ENCODE data around the gene RPRD2. TPM values are rescaled to one million over a fixed set of nuclear protein-coding genes. Genes with fewer than 3 reads are reported as not detected.

The RPRD2 gene
- total RNA-seq, 2 experiments from 2014 or later: 28.1 to 28.5 TPM

- DNase-seq: no peak
- peaks cover 29% of the 10 kb centered on the region for H3K36me3 Mint-ChIP-seq
- H3K4me3 Mint-ChIP-seq: no peak overlapping the region
- peak overlapping the region; percentile 21 for H3K27ac Mint-ChIP-seq
- no peaks in the 10 kb centered on the region for H3K9me3 Mint-ChIP-seq (ENCODE audit: low read depth)
- CTCF ChIA-PET: interaction anchor here (1.1 to 1.4 kb wide), 3 partner anchors 8 to 188 kb away, joined by 3 to 4 read pairs (median 3); no protein-coding TSS in a partner anchor
- no peaks in the 10 kb centered on the region for H3K27me3 Mint-ChIP-seq
- peaks cover 11% of the 10 kb centered on the region for H3K4me1 Mint-ChIP-seq
- ATAC-seq: peak; percentile 47
Measured at GRCh38 chr1:150444232-150444631, 80.3 kb downstream of the RPRD2 start.

- peaks cover 12% of the 10 kb centered on the region for H3K36me3 Mint-ChIP-seq
Measured at GRCh38 chr1:150456146-150456647, 92.2 kb downstream of the RPRD2 start.

DNA sequence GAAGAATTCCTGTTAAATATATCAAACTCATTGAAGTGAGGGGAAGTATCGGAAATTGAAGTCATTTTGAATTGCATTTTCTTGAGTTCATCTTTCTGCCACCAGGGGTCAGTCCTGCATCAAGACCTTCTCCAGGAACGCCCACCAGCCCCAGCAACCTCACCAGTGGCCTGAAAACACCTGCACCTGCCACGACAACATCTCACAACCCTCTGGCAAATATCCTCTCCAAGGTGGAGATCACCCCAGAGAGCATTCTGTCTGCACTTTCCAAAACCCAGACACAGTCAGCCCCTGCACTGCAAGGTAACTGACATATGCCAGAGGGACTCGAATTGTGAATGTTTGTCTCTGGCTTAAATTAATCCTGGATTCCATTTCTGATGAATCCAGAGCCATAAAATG, 100.5 kb downstream of the RPRD2 start:
- DNase-seq (peak; percentile 74), ATAC-seq (peak; percentile 76)
- Mint-ChIP-seq H3K36me3 (peaks cover 9% of the 10 kb centered on the region), H3K27me3 (no peaks in the 10 kb centered on the region), H3K4me3 (no peak overlapping the region), H3K9me3 (ENCODE audit: low read depth) (no peaks in the 10 kb centered on the region), H3K4me1 (peaks cover 4% of the 10 kb centered on the region), H3K27ac (no peak overlapping the region)
- CTCF ChIA-PET: interaction anchor here (1.0 to 1.8 kb wide), 6 partner anchors 51 to 156 kb away, joined by 3 to 10 read pairs (median 6); partner anchors contain the start of gene FALEC

More at GRCh38 chr1:150456146-150456647, 92.2 kb downstream of the RPRD2 start:
- Mint-ChIP-seq H3K4me3 (no peak overlapping the region), H3K27me3 (no peaks in the 10 kb centered on the region), H3K27ac (no peak overlapping the region), H3K9me3 (ENCODE audit: low read depth) (no peaks in the 10 kb centered on the region), H3K4me1 (peaks cover 8% of the 10 kb centered on the region)
- ATAC-seq (no peak), DNase-seq (no peak)
- CTCF ChIA-PET: no interaction called here

DNA sequence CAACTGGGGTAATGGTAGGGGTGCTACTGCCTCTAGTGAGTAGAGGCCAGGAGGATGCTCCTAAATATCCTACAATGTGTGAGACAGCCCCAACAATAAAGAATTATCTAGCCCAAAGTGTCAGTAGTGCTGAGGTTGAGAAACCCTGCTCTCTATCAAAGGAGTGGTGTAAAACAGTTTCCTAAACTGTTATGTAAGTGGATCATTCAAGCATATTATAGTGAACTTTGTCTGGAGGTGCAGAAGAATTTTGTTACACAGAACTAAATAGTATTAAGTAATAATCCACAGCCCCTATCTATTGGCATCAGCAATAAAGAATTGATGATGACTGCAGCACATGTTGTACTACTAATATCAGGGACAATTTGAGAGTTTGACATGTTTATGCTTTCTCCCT, 103.0 kb downstream of the RPRD2 start:
- DNase-seq (no peak), ATAC-seq (no peak)
- Mint-ChIP-seq H3K36me3 (peaks cover 24% of the 10 kb centered on the region), H3K9me3 (ENCODE audit: low read depth) (no peaks in the 10 kb centered on the region), H3K27ac (no peak overlapping the region), H3K27me3 (no peaks in the 10 kb centered on the region), H3K4me1 (peaks cover 4% of the 10 kb centered on the region), H3K4me3 (no peak overlapping the region)
- CTCF ChIA-PET: no interaction called here

DNA sequence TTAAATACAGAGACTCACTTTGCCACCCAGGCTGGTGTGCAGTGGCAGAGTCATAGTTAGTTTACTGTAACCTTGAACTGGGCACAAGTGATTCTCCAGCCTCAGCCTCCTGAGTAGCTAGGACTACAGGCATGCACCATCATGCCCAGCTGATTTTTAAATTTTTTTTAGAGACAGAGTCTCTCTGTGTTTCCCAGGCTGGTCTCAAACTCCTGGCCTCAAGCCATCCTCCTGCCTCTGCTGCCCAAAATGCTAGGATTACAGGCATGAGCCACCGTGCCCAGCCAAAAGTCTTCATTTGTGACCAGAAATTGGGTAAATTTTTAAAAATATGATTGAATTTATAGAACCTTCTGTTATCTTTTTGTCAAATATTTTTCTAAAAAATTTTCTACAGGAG, 105.3 kb downstream of the RPRD2 start:
- CTCF ChIA-PET: interaction anchor here (0.6 to 1.0 kb wide), 2 partner anchors 57 to 213 kb away, joined by 3 read pairs; no protein-coding TSS in a partner anchor
- Mint-ChIP-seq H3K9me3 (ENCODE audit: low read depth) (no peaks in the 10 kb centered on the region), H3K36me3 (peaks cover 32% of the 10 kb centered on the region), H3K4me1 (peaks cover 3% of the 10 kb centered on the region), H3K4me3 (no peak overlapping the region), H3K27ac (no peak overlapping the region), H3K27me3 (no peaks in the 10 kb centered on the region)
- ATAC-seq: no peak
- DNase-seq: no peak

DNA sequence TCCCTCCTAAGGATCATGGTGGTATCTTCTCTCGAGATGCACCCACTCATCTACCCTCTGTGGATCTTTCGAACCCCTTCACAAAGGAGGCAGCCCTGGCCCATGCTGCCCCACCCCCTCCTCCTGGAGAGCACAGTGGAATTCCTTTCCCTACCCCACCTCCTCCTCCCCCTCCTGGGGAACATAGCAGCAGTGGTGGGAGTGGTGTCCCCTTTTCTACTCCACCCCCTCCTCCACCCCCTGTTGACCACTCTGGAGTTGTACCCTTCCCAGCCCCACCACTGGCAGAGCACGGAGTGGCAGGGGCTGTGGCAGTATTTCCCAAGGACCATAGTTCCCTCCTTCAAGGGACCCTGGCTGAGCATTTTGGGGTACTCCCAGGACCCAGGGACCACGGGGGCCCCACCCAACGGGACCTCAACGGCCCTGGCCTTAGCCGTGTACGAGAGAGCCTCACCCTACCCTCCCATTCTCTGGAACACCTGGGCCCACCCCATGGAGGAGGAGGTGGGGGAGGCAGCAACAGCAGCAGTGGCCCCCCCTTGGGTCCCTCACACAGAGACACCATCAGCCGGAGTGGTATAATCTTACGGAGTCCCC, 108.8 kb downstream of the RPRD2 start:
- H3K36me3 Mint-ChIP-seq: peaks cover 28% of the 10 kb centered on the region
- no peaks in the 10 kb centered on the region for H3K27me3 Mint-ChIP-seq
- no peaks in the 10 kb centered on the region for H3K9me3 Mint-ChIP-seq (ENCODE audit: low read depth)
- CTCF ChIA-PET: no interaction called here
- ATAC-seq (no peak), DNase-seq (no peak)
- no peak overlapping the region for H3K27ac Mint-ChIP-seq
- peaks cover 4% of the 10 kb centered on the region for H3K4me1 Mint-ChIP-seq
- no peak overlapping the region for H3K4me3 Mint-ChIP-seq

GRCh38 chr1:150473659-150474058, 109.7 kb downstream of the RPRD2 start:
- peaks cover 4% of the 10 kb centered on the region for H3K4me1 Mint-ChIP-seq
- peaks cover 28% of the 10 kb centered on the region for H3K36me3 Mint-ChIP-seq
- CTCF ChIA-PET: no interaction called here

DNA sequence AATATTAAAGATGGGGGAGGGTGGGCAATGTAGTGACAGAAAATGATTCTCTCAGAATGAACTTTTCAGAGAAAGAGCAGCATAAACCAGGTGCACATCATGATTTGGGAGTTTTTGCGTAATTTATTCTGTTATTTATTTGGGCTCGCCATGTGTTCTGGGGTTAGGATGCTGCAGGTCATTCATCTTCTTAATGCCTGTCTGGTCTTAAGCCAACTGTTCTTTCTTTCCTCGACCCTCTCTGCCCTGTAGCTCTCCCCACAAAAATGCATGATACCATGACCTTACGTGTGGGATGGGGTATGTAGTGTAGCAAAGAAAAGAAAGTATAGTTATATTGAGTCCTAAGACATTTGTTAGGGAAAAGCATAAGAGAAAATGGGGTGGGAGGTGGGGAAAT, 110.9 kb downstream of the RPRD2 start:
- H3K9me3 Mint-ChIP-seq (ENCODE audit: low read depth): no peaks in the 10 kb centered on the region
- H3K4me3 Mint-ChIP-seq: no peak overlapping the region
- CTCF ChIA-PET: interaction anchor here (1.7 kb wide), 1 partner anchor 16 kb away, joined by 4 read pairs; no protein-coding TSS in a partner anchor
- DNase-seq (no peak), ATAC-seq (no peak)
- no peak overlapping the region for H3K27ac Mint-ChIP-seq
- peaks cover 2% of the 10 kb centered on the region for H3K27me3 Mint-ChIP-seq
- H3K4me1 Mint-ChIP-seq: peaks cover 4% of the 10 kb centered on the region
- H3K36me3 Mint-ChIP-seq: peaks cover 28% of the 10 kb centered on the region

More at GRCh38 chr1:150473659-150474058, 109.7 kb downstream of the RPRD2 start:
- H3K9me3 Mint-ChIP-seq (ENCODE audit: low read depth): no peaks in the 10 kb centered on the region
- DNase-seq: no peak
- H3K4me3 Mint-ChIP-seq: no peak overlapping the region
- no peaks in the 10 kb centered on the region for H3K27me3 Mint-ChIP-seq
- H3K27ac Mint-ChIP-seq: no peak overlapping the region
- no peak for ATAC-seq

- H3K4me1 Mint-ChIP-seq: peaks cover 4% of the 10 kb centered on the region
- no peak overlapping the region for H3K27ac Mint-ChIP-seq
- H3K4me3 Mint-ChIP-seq: no peak overlapping the region
- CTCF ChIA-PET: no interaction called here
- H3K36me3 Mint-ChIP-seq: peaks cover 12% of the 10 kb centered on the region
- no peaks in the 10 kb centered on the region for H3K9me3 Mint-ChIP-seq (ENCODE audit: low read depth)
- peaks cover 2% of the 10 kb centered on the region for H3K27me3 Mint-ChIP-seq
- DNase-seq (no peak), ATAC-seq (no peak)
Measured at GRCh38 chr1:150476754-150477153, 112.8 kb downstream of the RPRD2 start.

- CTCF ChIA-PET: no interaction called here
- no peaks in the 10 kb centered on the region for H3K9me3 Mint-ChIP-seq (ENCODE audit: low read depth)
- ATAC-seq (no peak), DNase-seq (no peak)
- no peak overlapping the region for H3K4me3 Mint-ChIP-seq
- peaks cover 2% of the 10 kb centered on the region for H3K27me3 Mint-ChIP-seq
- H3K4me1 Mint-ChIP-seq: peaks cover 4% of the 10 kb centered on the region
- peaks cover 7% of the 10 kb centered on the region for H3K36me3 Mint-ChIP-seq
- no peak overlapping the region for H3K27ac Mint-ChIP-seq
Measured at GRCh38 chr1:150477320-150477719, 113.4 kb downstream of the RPRD2 start.

- ATAC-seq (no peak), DNase-seq (no peak)
- CTCF ChIA-PET: no interaction called here
- Mint-ChIP-seq H3K4me3 (no peak overlapping the region), H3K27ac (no peak overlapping the region), H3K36me3 (peaks cover 2% of the 10 kb centered on the region), H3K9me3 (ENCODE audit: low read depth) (no peaks in the 10 kb centered on the region), H3K4me1 (peaks cover 4% of the 10 kb centered on the region), H3K27me3 (peaks cover 2% of the 10 kb centered on the region)
Measured at GRCh38 chr1:150477733-150478132, 113.8 kb downstream of the RPRD2 start.

- Mint-ChIP-seq H3K4me1 (peaks cover 2% of the 10 kb centered on the region), H3K36me3 (no peaks in the 10 kb centered on the region), H3K27ac (no peak overlapping the region), H3K4me3 (no peak overlapping the region), H3K9me3 (ENCODE audit: low read depth) (no peaks in the 10 kb centered on the region), H3K27me3 (peaks cover 2% of the 10 kb centered on the region)
- CTCF ChIA-PET: no interaction called here
- no peak for ATAC-seq
- DNase-seq: no peak
Measured at GRCh38 chr1:150479370-150479769, 115.4 kb downstream of the RPRD2 start.

DNA sequence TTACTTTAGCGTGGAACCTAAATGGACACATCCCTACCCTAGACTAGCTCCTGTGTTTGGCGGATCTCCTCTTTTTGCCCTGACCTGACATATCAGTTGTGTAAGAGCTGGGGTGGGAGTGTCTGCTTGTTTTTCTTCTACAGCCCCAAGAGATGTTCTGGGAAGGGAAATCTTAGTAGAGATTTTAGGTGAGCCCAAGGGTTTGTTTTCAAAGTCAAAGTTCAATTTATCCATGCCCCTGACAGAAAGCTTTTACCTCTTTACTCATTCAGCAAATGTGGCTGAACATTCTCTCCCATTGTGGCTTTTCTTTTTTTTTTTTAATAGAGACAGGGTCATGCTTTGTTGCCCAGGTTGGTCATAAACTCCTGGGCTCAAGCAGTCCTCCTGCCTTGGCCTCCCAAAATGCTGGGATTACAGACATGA, 116.0 kb downstream of the RPRD2 start:
- ATAC-seq (no peak), DNase-seq (no peak)
- CTCF ChIA-PET: interaction anchor here (0.9 kb wide), 1 partner anchor 54 kb away, joined by 3 read pairs; no protein-coding TSS in a partner anchor
- Mint-ChIP-seq H3K4me1 (peaks cover under 1% of the 10 kb centered on the region), H3K36me3 (no peaks in the 10 kb centered on the region), H3K9me3 (ENCODE audit: low read depth) (no peaks in the 10 kb centered on the region), H3K27me3 (peaks cover 2% of the 10 kb centered on the region), H3K4me3 (no peak overlapping the region), H3K27ac (no peak overlapping the region)

DNA sequence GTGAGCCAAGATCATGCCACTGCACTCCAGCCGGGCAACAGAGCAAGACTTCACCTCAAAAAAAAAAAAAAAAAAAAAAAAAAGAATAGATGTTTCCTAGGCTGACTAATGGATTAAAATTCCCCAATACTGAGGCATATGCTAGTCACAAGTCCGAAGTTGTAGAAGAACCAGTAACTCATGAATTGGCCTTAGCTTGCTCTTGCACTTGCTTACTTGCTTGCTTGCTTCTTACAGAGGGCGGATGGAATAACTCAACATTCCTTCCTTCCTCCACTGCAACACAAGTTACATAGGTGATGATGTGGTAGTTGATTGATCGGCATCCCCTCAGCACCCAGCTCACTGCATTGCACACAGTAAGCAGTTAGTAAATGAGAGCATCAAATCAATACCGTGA, 120.5 kb downstream of the RPRD2 start:
- ATAC-seq: no peak
- Mint-ChIP-seq H3K9me3 (ENCODE audit: low read depth) (no peaks in the 10 kb centered on the region), H3K4me1 (peaks cover 18% of the 10 kb centered on the region), H3K36me3 (peaks cover 5% of the 10 kb centered on the region), H3K27me3 (peaks cover 2% of the 10 kb centered on the region), H3K27ac (no peak overlapping the region), H3K4me3 (no peak overlapping the region)
- CTCF ChIA-PET: interaction anchor here (0.7 to 1.3 kb wide), 2 partner anchors 31 to 512 kb away, joined by 3 read pairs; partner anchors contain the start of gene FALEC
- DNase-seq: no peak

Data from activated CD8-positive, alpha-beta memory T cell treated with anti-CD3 and anti-CD28 coated beads, Interleukin-2, amount 10 ng/mL, durations not matched to agents 7 days and 5 days (primary cell).